B cell (primary cell): ENCODE data around the gene HSPA14. TPM values are rescaled to one million over a fixed set of nuclear protein-coding genes. Genes with fewer than 3 reads are reported as not detected.

Source experiments
- ATAC-seq: fragments of 200-7000 bp; cut with Tn5 transposase; one replicate; pipeline ENCODE4 v1.10.0; 2021; ENCODE audit warnings: low read depth, mild to moderate bottlenecking, moderate number of reproducible peaks, moderate library complexity
- CTCF ChIA-PET: fragments of 350-600 bp; sonication (Branson Sonifier 250); formaldehyde crosslinking; loops from one replicate; lab custom pipeline; 2021; ENCODE audit warnings: antibody characterized with exemption, inconsistent platforms; lab: Charles Lee
- POLR2A ChIA-PET: fragments of 350-600 bp; sonication (Branson Sonifier 250); formaldehyde crosslinking; loops from one replicate; lab custom pipeline; 2021; ENCODE audit warnings: antibody characterized with exemption; lab: Charles Lee
- DNase-seq: peaks from one replicate; pipeline ENCODE4 v3.0.0; 2013
- H2AFZ ChIP-seq: 2 replicates; pipeline ENCODE4 v1.6.1; 2012; ENCODE audit warnings: mild to moderate bottlenecking, low read depth, low read length; ENCODE audit not compliant: insufficient read depth, poor library complexity, severe bottlenecking
- H3K27ac ChIP-seq, 2 donors: 1 replicate in 1 of 2; 2 replicates in 1 of 2; pipeline ENCODE4 v1.5.1; 2012 to 2013; ENCODE audit warnings: low read length in 2 of 2, mild to moderate bottlenecking in 2 of 2, moderate library complexity in 1 of 2
- H3K27me3 ChIP-seq, 4 experiments: fragments of 200-600 bp in 1 of 4; sonication (generic) in 1 of 4; replicated peaks in 1 of 4; 1 replicate in 2 of 4; 2 replicates in 2 of 4; pipeline versions ENCODE4 v1.6.1 to v1.7.0; 2013 to 2016; ENCODE audit warnings: low read length in 3 of 4, mild to moderate bottlenecking in 2 of 4, mixed read lengths in 1 of 4, moderate library complexity in 1 of 4; ENCODE audit not compliant: insufficient read depth in 4 of 4, control insufficient read depth in 3 of 4; ENCODE audit errors: control extremely low read depth in 1 of 4
- H3K36me3 ChIP-seq, 2 experiments: replicated peaks in 1 of 2; 1 replicate in 1 of 2; 2 replicates in 1 of 2; pipeline versions ENCODE4 v1.6.1 to v1.7.1; 2013; ENCODE audit warnings: low read length in 1 of 2; ENCODE audit not compliant: insufficient read depth in 2 of 2, control insufficient read depth in 1 of 2; ENCODE audit errors: control extremely low read depth in 1 of 2, extremely low read depth in 1 of 2
- H3K4me1 ChIP-seq, 2 donors: fragments of 200-600 bp in 1 of 2; sonication (generic) in 1 of 2; 1 replicate in 1 of 2; 2 replicates in 1 of 2; pipeline versions ENCODE4 v1.5.1 to v1.6.1; 2013 to 2017; ENCODE audit warnings: low read length in 2 of 2; ENCODE audit not compliant: control insufficient read depth in 2 of 2, insufficient read depth in 2 of 2
- H3K4me2 ChIP-seq: replicated peaks from 2 replicates; pipeline ENCODE3; 2012; ENCODE audit warnings: mild to moderate bottlenecking, low read depth, low read length; ENCODE audit not compliant: poor library complexity, severe bottlenecking
- H3K4me3 ChIP-seq, 5 experiments: fragments of 200-600 bp in 1 of 5; sonication (generic) in 1 of 5; 1 replicate in 3 of 5; 2 replicates in 2 of 5; pipeline versions ENCODE4 v1.5.1 to v1.7.0; 2011 to 2016; ENCODE audit warnings: low read length in 4 of 5, mild to moderate bottlenecking in 4 of 5, low read depth in 2 of 5, control low read depth in 1 of 5, moderate library complexity in 1 of 5; ENCODE audit not compliant: insufficient read depth in 1 of 5; ENCODE audit errors: control extremely low read depth in 1 of 5, extremely low read depth in 1 of 5
- H3K79me2 ChIP-seq: fragments of 200-600 bp; sonication (generic); one replicate; pipeline ENCODE4 v1.6.0; 2016; ENCODE audit warnings: low read length; ENCODE audit not compliant: control insufficient read depth, insufficient read depth
- H3K9ac ChIP-seq: fragments of 200-600 bp; sonication (generic); 2 replicates; pipeline ENCODE4 v1.6.1; 2017; ENCODE audit warnings: mild to moderate bottlenecking, low read length, moderate library complexity
- H3K9me3 ChIP-seq, 3 donors: one replicate each; pipeline versions ENCODE4 v1.6.1 to v1.7.1; 2013; ENCODE audit warnings: low read length in 2 of 3; ENCODE audit not compliant: control insufficient read depth in 2 of 3, insufficient read depth in 1 of 3; ENCODE audit errors: control extremely low read depth in 1 of 3
- H4K20me1 ChIP-seq: 2 replicates; pipeline ENCODE4 v1.6.0; 2012; ENCODE audit warnings: mild to moderate bottlenecking, low read length; ENCODE audit not compliant: insufficient read depth, control insufficient read depth, poor library complexity, severe bottlenecking
- H3K27ac Mint-ChIP-seq: one replicate; pipeline ENCODE4 v1.8.0; 2021; ENCODE audit warnings: mixed read lengths
- H3K27me3 Mint-ChIP-seq: one replicate; pipeline ENCODE4 v1.8.0; 2021; ENCODE audit warnings: mixed read lengths
- H3K4me1 Mint-ChIP-seq: one replicate; pipeline ENCODE4 v1.8.0; 2021; ENCODE audit warnings: mixed read lengths
- H3K4me3 Mint-ChIP-seq: one replicate; pipeline ENCODE4 v1.8.0; 2021; ENCODE audit warnings: mixed read lengths
- H3K9me3 Mint-ChIP-seq: one replicate; pipeline ENCODE4 v1.8.0; 2022; ENCODE audit warnings: mixed read lengths; ENCODE audit not compliant: insufficient read depth
- CTCF ChIP-seq: fragments of 200-600 bp; IDR thresholded peaks from one replicate; pipeline ENCODE4 v1.8.0; 2022; ENCODE audit warnings: antibody characterized with exemption, mild to moderate bottlenecking
- EZH2 ChIP-seq: IDR thresholded peaks from 2 replicates; pipeline ENCODE4 v1.6.1; 2012; ENCODE audit warnings: borderline replicate concordance, low read depth, mild to moderate bottlenecking, moderate library complexity, low read length; ENCODE audit not compliant: insufficient read depth, poor library complexity, severe bottlenecking
- WGBS: methylation state at CpG from one replicate; pipeline ENCODE4 v1.1.5; 2013; ENCODE audit warnings: missing lambda C conversion rate; ENCODE audit not compliant: insufficient coverage; 5-methylcytosine and 5-hydroxymethylcytosine counted together
- intact Hi-C: fragments of 100-400 bp; cut with micrococcal nuclease; formaldehyde crosslinking; loops from one replicate; pipeline ENCODE4 v1.10.0; 2022
- polyA plus RNA-seq: library from polyadenylated mRNA; depleted of rRNA; stranded (reverse); fragments of >200 nt; gene quantifications from 2 replicates; pipeline ENCODE4 v1.2.3, GENCODE V29; 2012
- total RNA-seq, 2 donors: library from RNA; stranded (reverse); fragments of 120-200 nt in 1 of 2; gene quantifications; 1 replicate in 1 of 2; 2 replicates in 1 of 2; pipeline versions ENCODE4 v1.2.3 to v1.2.4, GENCODE V29; 2013 to 2022

The HSPA14 gene
- total and polyA plus RNA-seq, 2 donors (not counting 1 experiment from before 2014, with no cell fraction given) = 10.8 to 12.8 TPM

GRCh38 chr10:14904316-14904732, 66.2 kb downstream of the HSPA14 start:
- H3K4me3 Mint-ChIP-seq = no peak overlapping the region
- Histone ChIP-seq H3K27ac (no peak overlapping the region), H3K4me3 (no peak overlapping the region), H3K9me3 (no peaks in the 10 kb centered on the region), H4K20me1 (no peaks in the 10 kb centered on the region), H3K27me3 (no peaks in the 10 kb centered on the region), H3K4me1 (no peaks in the 10 kb centered on the region), H3K4me2 (no peak overlapping the region), H3K36me3 (peaks cover 7 to 24% of the 10 kb centered on the region in 2 experiments), H3K9ac (no peak overlapping the region), H2AFZ (no peak overlapping the region), H3K79me2 (no peaks in the 10 kb centered on the region)
- peaks cover 6% of the 10 kb centered on the region for H3K4me1 Mint-ChIP-seq
- H3K9me3 Mint-ChIP-seq = no peaks in the 10 kb centered on the region
- peak; percentile 40 for DNase-seq
- peak overlapping the region; percentile 15 for H3K27ac Mint-ChIP-seq
- intact Hi-C loops = loop anchor here (1.0 kb wide), 1 partner anchor 405 kb away; no protein-coding TSS in a partner anchor
- TF ChIP-seq CTCF = peak; percentile 78
- TF ChIP-seq EZH2 = no peak
- ATAC-seq = peak; percentile 54
- ChIA-PET POLR2A (no interaction called here), CTCF (interaction anchor here (0.5 to 2.0 kb wide), 11 partner anchors 8 to 1638 kb away, joined by 3 to 5 read pairs (median 4); partner anchors contain the start of genes DCLRE1C and SUV39H2)
- no peaks in the 10 kb centered on the region for H3K27me3 Mint-ChIP-seq
- 17% methylated on average over 1 of the region's 1 CpG for WGBS

GRCh38 chr10:14904864-14905263, 66.8 kb downstream of the HSPA14 start:
- Histone ChIP-seq H4K20me1 (no peaks in the 10 kb centered on the region), H3K9ac (no peak overlapping the region), H3K4me3 (no peak overlapping the region), H3K4me2 (no peak overlapping the region), H3K27ac (no peak overlapping the region), H3K27me3 (no peaks in the 10 kb centered on the region), H2AFZ (no peak overlapping the region), H3K36me3 (peaks cover 4 to 28% of the 10 kb centered on the region in 2 experiments), H3K4me1 (no peaks in the 10 kb centered on the region), H3K9me3 (no peaks in the 10 kb centered on the region), H3K79me2 (no peaks in the 10 kb centered on the region)
- no peaks in the 10 kb centered on the region for H3K27me3 Mint-ChIP-seq
- ATAC-seq = no peak
- DNase-seq = no peak
- TF ChIP-seq EZH2 (no peak), CTCF (no peak)
- no peaks in the 10 kb centered on the region for H3K9me3 Mint-ChIP-seq
- ChIA-PET CTCF (interaction anchor here (0.8 to 1.4 kb wide), 7 partner anchors 8 to 67 kb away, joined by 3 to 5 read pairs (median 4); partner anchors contain the start of genes DCLRE1C and SUV39H2), POLR2A (no interaction called here)
- no peak overlapping the region for H3K4me3 Mint-ChIP-seq
- intact Hi-C loops = loop anchor here (1.0 kb wide), 1 partner anchor 406 kb away; no protein-coding TSS in a partner anchor
- peak overlapping the region; percentile 5 for H3K27ac Mint-ChIP-seq
- H3K4me1 Mint-ChIP-seq = peaks cover 6% of the 10 kb centered on the region
- WGBS = no CpG with 5 or more reads among the region's 2 CpGs
